Measurements from ENCODE around the gene ATF6B. TPM values are rescaled to one million over a fixed set of nuclear protein-coding genes. Genes with fewer than 3 reads are reported as not detected.
A peak's percentile ranks its signal among the peaks of the same experiment; 100 is the strongest.

The ATF6B gene
- total and polyA plus RNA-seq, 7 donors = 13.0 to 35.2 (median 19.2) TPM

DNA sequence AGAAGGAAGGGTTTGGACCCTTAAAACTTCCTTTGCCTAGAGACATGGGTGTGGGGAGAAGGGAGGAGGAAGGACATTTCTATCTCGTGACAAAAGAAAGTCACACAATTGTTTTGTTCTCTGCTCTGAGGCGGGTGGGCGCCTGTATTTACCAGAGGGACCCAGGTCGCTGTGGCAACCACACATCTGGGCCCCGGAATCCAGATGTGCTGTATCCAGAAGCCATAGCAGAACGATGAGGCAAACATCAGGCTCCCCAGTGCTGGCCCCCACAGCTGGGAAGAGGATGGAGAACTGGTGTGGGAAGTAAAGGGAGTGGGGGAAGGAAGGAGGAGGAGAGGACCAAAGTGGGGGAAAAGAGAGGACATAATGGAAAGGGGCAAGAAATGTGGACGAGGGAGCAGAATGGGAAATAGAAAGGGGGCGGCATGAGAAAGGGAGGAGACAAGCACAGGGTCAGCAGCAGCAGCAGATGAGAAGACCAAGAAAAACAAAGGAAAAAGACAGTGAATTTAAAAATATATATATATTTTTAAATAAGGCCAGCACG lies 15.5 kb downstream of the ATF6B start:
- Histone ChIP-seq H3K27me3 (ENCODE audit: insufficient read depth in 3 of 3, low read length in 2 of 3) (peaks cover 0 to 14% (median 6%) of the 10 kb centered on the region in 3 donors), H3K4me3 (no peak overlapping the region), H3K27ac (peak overlapping the region; percentile 50), H3K36me3 (ENCODE audit: insufficient read depth in 1 of 2, low read depth in 1 of 2) (peaks cover 0 to 31% of the 10 kb centered on the region in 2 donors), H3K9me3 (no peaks in the 10 kb centered on the region), H3K4me1 (peaks cover 7% of the 10 kb centered on the region)
- DNase-seq = peak; percentile 72 to 85
- 36 to 41% (median 39%) methylated on average over 9 of the region's 9 CpGs for WGBS, 3 donors
- ATAC-seq = peak in 3 of 4 donors; percentile 6 to 36 (median 20)
- intact Hi-C loops (cut with DNase I) = no loop called here
- no peak for TF ChIP-seq CTCF (IDR thresholded peaks at IDR 0.05)

GRCh38 chr6:32111424-32112066 lies 16.5 kb downstream of the ATF6B start:
- 19 to 26% (median 22%) methylated on average over 7 of the region's 7 CpGs for WGBS, 3 donors
- H3K4me3 ChIP-seq = no peak overlapping the region
- peak in 1 of 4 donors; percentile 21 for ATAC-seq
- H3K27me3 ChIP-seq (ENCODE audit: insufficient read depth in 3 of 3, low read length in 2 of 3) = peaks cover 0 to 14% (median 9%) of the 10 kb centered on the region in 3 donors
- TF ChIP-seq CTCF (IDR thresholded peaks at IDR 0.05) = no peak
- H3K36me3 ChIP-seq (ENCODE audit: insufficient read depth in 1 of 2, low read depth in 1 of 2) = peaks cover 0 to 21% of the 10 kb centered on the region in 2 donors
- H3K9me3 ChIP-seq = no peaks in the 10 kb centered on the region
- H3K27ac ChIP-seq = peak overlapping the region; percentile 50
- H3K4me1 ChIP-seq = peaks cover 7% of the 10 kb centered on the region
- DNase-seq = peak; percentile 75 to 81
- intact Hi-C loops (cut with DNase I) = no loop called here

DNA sequence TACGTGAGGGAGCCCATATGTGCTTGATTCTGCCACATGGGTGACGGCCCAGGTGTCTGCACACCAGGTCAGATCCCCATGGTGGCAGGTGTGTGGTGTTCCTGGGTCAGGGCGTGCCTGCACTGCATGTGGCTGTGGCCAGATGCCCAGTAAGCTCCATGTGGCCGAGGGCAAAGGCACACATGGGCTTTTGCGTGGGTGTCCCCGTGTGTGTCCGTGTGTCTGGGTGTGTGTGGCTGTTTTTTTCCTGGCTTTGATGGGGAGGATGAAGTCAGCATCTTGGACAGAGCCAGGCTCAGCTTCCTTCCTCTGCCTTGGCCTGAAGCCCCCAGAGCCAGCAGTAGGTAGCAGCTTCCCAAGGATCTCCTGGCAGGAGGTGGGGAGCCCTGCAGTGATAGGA lies 17.4 kb downstream of the ATF6B start:
- TF ChIP-seq CTCF (IDR thresholded peaks at IDR 0.05) = no peak
- Histone ChIP-seq H3K36me3 (ENCODE audit: insufficient read depth in 1 of 2, low read depth in 1 of 2) (peaks cover 0 to 12% of the 10 kb centered on the region in 2 donors), H3K9me3 (no peaks in the 10 kb centered on the region), H3K27ac (peak overlapping the region; percentile 53), H3K4me3 (no peak overlapping the region), H3K27me3 (ENCODE audit: insufficient read depth in 3 of 3, low read length in 2 of 3) (peaks cover 0 to 14% (median 9%) of the 10 kb centered on the region in 3 donors), H3K4me1 (peaks cover 7% of the 10 kb centered on the region)
- WGBS, 3 donors = 15 to 23% (median 20%) methylated on average over 7 of the region's 7 CpGs
- intact Hi-C loops (cut with DNase I) = no loop called here
- DNase-seq = peak in 1 of 2 donors; percentile 53
- peak in 1 of 4 donors; percentile 24 for ATAC-seq

DNA sequence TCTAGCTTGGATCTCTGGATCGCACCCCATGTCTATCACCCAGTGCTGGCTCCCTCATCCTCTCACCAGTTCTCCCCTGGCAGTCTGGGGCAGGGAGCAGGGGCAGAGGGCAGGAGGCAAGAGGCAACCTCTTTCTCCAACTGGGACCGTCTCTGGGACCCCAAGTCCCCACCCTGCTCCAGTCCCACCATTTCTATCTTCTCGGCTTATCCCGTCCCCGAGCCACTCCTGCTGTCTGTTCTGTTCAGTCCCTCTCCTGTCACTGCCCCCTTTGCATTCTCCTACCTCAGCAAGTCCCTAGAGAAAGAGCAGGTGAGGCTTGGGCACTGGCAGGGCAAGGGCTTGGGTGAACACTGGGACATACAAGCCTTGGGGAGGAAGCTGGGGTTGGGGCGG lies 18.3 kb downstream of the ATF6B start:
- H3K27ac ChIP-seq = peak overlapping the region; percentile 32
- peaks cover 0 to 19% (median 9%) of the 10 kb centered on the region in 3 donors for H3K27me3 ChIP-seq (ENCODE audit: insufficient read depth in 3 of 3, low read length in 2 of 3)
- H3K4me1 ChIP-seq = peaks cover 7% of the 10 kb centered on the region
- no peak for ATAC-seq
- intact Hi-C loops (cut with DNase I) = no loop called here
- no peak for TF ChIP-seq CTCF (IDR thresholded peaks at IDR 0.05)
- 39 to 52% (median 46%) methylated on average over 6 of the region's 6 CpGs for WGBS, 3 donors
- peaks cover 0 to 4% of the 10 kb centered on the region in 2 donors for H3K36me3 ChIP-seq (ENCODE audit: insufficient read depth in 1 of 2, low read depth in 1 of 2)
- no peak for DNase-seq
- H3K4me3 ChIP-seq = no peak overlapping the region
- no peaks in the 10 kb centered on the region for H3K9me3 ChIP-seq

Data from psoas muscle (tissue), 8 donors.